ENCODE data around the gene DNTTIP2.

- TF ChIP-seq CTCF (conservative IDR thresholded peaks at IDR 0.05 in 1 of 2, IDR thresholded peaks at IDR 0.05 in 1 of 2; ENCODE audit: low read depth in 1 of 2, low read length in 2 of 2), result no peak
- TF ChIP-seq EZH2 (IDR thresholded peaks at IDR 0.05; ENCODE audit: low read length, missing control alignments), result no peak
Measured at GRCh38 chr1:93919780-93920179, 40.8 kb upstream of the DNTTIP2 start.
